Measurements from ENCODE around the gene MARK1.

GRCh38 chr1:220498188-220498587, 29.7 kb upstream of the MARK1 start:
- TF ChIP-seq CTCF (CRISPR knock-in tag; IDR thresholded peaks at IDR 0.05) (no peak), GTF3A (CRISPR knock-in tag; conservative IDR thresholded peaks at IDR 0.05) (no peak), MAFF (IDR thresholded peaks at IDR 0.05; ENCODE audit: low read depth, low read length) (no peak), ZNF354B (CRISPR knock-in tag; IDR thresholded peaks at IDR 0.05) (no peak), HMGXB3 (CRISPR knock-in tag; IDR thresholded peaks at IDR 0.05; ENCODE audit: borderline replicate concordance) (no peak), POLR2A (IDR thresholded peaks at IDR 0.05; ENCODE audit: insufficient read depth in 1 of 2, low read depth in 2 of 2, low read length in 2 of 2) (no peak), FOXK1 (CRISPR knock-in tag; IDR thresholded peaks at IDR 0.05; ENCODE audit: borderline replicate concordance, low read depth) (no peak)
